Panc1 (cell line): ENCODE measurements around the gene KCTD5. TPM values are rescaled to one million over a fixed set of nuclear protein-coding genes. Genes with fewer than 3 reads are reported as not detected.

Experiments used
- ATAC-seq: fragments of 200-7000 bp; cut with Tn5 transposase; 2 replicates; pipeline ENCODE4 v1.9.1; 2020; ENCODE audit warnings: mild to moderate bottlenecking, moderate library complexity
- BruUV-seq: library from RNA; stranded (reverse); fragments of 400-500 nt; replicated peaks from 2 replicates; lab custom pipeline; 2021; lab: Mats Ljungman, UMichigan
- CTCF ChIA-PET: fragments of 300-600 bp; sonication (Branson Sonifier 250); formaldehyde crosslinking; loops from one replicate; lab custom pipeline; 2022; ENCODE audit warnings: antibody characterized with exemption; lab: Charles Lee
- POLR2A ChIA-PET: fragments of 300-600 bp; sonication (Branson Sonifier 250); formaldehyde crosslinking; loops from one replicate; lab custom pipeline; 2022; ENCODE audit warnings: antibody characterized with exemption; lab: Charles Lee
- DNase-seq: peaks from one replicate; pipeline ENCODE4 v3.0.0-alpha.2; 2010; ENCODE audit warnings: low read depth, low spot score
- H3K27ac ChIP-seq: 2 replicates; pipeline ENCODE4 v1.5.1; 2011; ENCODE audit warnings: mild to moderate bottlenecking, low read length, inconsistent platforms
- H3K27me3 ChIP-seq: fragments of 200-500 bp; sonication (Bioruptor generic); 2 replicates; pipeline ENCODE4 v1.6.0; 2014; ENCODE audit warnings: low read length, inconsistent platforms; ENCODE audit not compliant: control insufficient read depth, insufficient read depth
- H3K36me3 ChIP-seq: fragments of 200-500 bp; sonication (Bioruptor generic); 2 replicates; pipeline ENCODE4 v1.5.1; 2014; ENCODE audit warnings: inconsistent platforms, mild to moderate bottlenecking, low read length, moderate library complexity; ENCODE audit not compliant: control insufficient read depth, insufficient read depth
- H3K4me1 ChIP-seq: 2 replicates; pipeline ENCODE4 v1.5.1; 2011; ENCODE audit warnings: inconsistent platforms, mild to moderate bottlenecking, low read length, moderate library complexity; ENCODE audit not compliant: control insufficient read depth, insufficient read depth
- H3K4me3 ChIP-seq, 2 experiments: 2 replicates each; pipeline ENCODE4 v1.5.1; 2011 to 2012; ENCODE audit warnings: low read depth in 2 of 2, low read length in 2 of 2, mild to moderate bottlenecking in 2 of 2, inconsistent platforms in 1 of 2, moderate library complexity in 1 of 2
- H3K9me3 ChIP-seq: fragments of 200-500 bp; sonication (Bioruptor generic); 2 replicates; pipeline ENCODE4 v1.5.1; 2014; ENCODE audit warnings: low read depth, mild to moderate bottlenecking, inconsistent platforms, low read length, moderate library complexity; ENCODE audit not compliant: control insufficient read depth, insufficient read depth
- CTCF ChIP-seq: fragments of 450-650 bp; IDR thresholded peaks from 2 replicates; pipeline ENCODE4 v1.5.1; 2017; ENCODE audit warnings: mild to moderate bottlenecking
- POLR2AphosphoS5 ChIP-seq: IDR thresholded peaks from 2 replicates; pipeline ENCODE4 v1.6.1; 2012; ENCODE audit warnings: mild to moderate bottlenecking, low read depth, low read length, moderate library complexity
- REST ChIP-seq, 2 experiments: IDR thresholded peaks; 2 replicates each; pipeline ENCODE4 v1.6.1; 2011 to 2012; ENCODE audit warnings: low read depth in 2 of 2, control low read depth in 1 of 2, low read length in 1 of 2, mild to moderate bottlenecking in 1 of 2, moderate library complexity in 1 of 2; ENCODE audit not compliant: insufficient read depth in 1 of 2
- SIN3A ChIP-seq: IDR thresholded peaks from 2 replicates; pipeline ENCODE4 v1.6.1; 2012; ENCODE audit warnings: low read depth, mild to moderate bottlenecking, low read length, moderate library complexity, borderline replicate concordance; ENCODE audit not compliant: insufficient read depth
- TCF7L2 ChIP-seq: IDR thresholded peaks from 2 replicates; pipeline ENCODE4 v1.6.1; 2011; ENCODE audit warnings: mild to moderate bottlenecking, low read depth, low read length, inconsistent platforms
- in situ Hi-C: cut with HindIII; loops from 2 replicates; pipeline ENCODE4 v1.10.0; 2016; ENCODE audit warnings: low sequenced_read_pairs, low pct_unique_long_range_greater_than_20kb
- intact Hi-C: fragments of 100-400 bp; cut with micrococcal nuclease; formaldehyde crosslinking; loops from one replicate; pipeline ENCODE4 v1.10.0; 2022; ENCODE audit not compliant: unreplicated experiment
- total RNA-seq: library from RNA; stranded (reverse); gene quantifications from one replicate; pipeline ENCODE4 v1.2.1, GENCODE V29; 2021; ENCODE audit not compliant: unreplicated experiment

The KCTD5 gene
- total RNA-seq, 1 experiment from 2014 or later, result 61.1 TPM

GRCh38 chr16:2748757-2749455, 66.6 kb downstream of the KCTD5 start:
- Histone ChIP-seq H3K9me3 (no peaks in the 10 kb centered on the region), H3K4me3 (no peak overlapping the region), H3K27me3 (no peaks in the 10 kb centered on the region), H3K4me1 (no peaks in the 10 kb centered on the region; the same call in 1 of the 2 replicates), H3K27ac (no peak overlapping the region), H3K36me3 (peaks cover 7% of the 10 kb centered on the region; the same call in 1 of the 2 replicates)
- ChIA-PET POLR2A (no interaction called here), CTCF (no interaction called here)
- in situ Hi-C loops (no loop called here), intact Hi-C loops (no loop called here)
- ATAC-seq (no peak), DNase-seq (no peak)
- BruUV-seq, result no TSS peak
- TF ChIP-seq CTCF (no peak), POLR2AphosphoS5 (no peak), SIN3A (no peak), REST (IDR thresholded peaks at IDR 0.05; ENCODE audit: insufficient read depth in 1 of 2, low read depth in 2 of 2, low read length in 1 of 2) (no peak), TCF7L2 (no peak)

GRCh38 chr16:2749476-2749875, 67.2 kb downstream of the KCTD5 start:
- no peak for DNase-seq
- no peaks in the 10 kb centered on the region for H3K27me3 ChIP-seq
- H3K27ac ChIP-seq, result no peak overlapping the region
- no peaks in the 10 kb centered on the region for H3K9me3 ChIP-seq
- ChIA-PET POLR2A (interaction anchor here (0.7 kb wide), 1 partner anchor 19 kb away, joined by 3 read pairs; no protein-coding TSS in a partner anchor), CTCF (no interaction called here)
- H3K4me3 ChIP-seq, result no peak overlapping the region
- BruUV-seq, result no TSS peak
- TF ChIP-seq SIN3A (no peak), CTCF (no peak), POLR2AphosphoS5 (no peak), REST (IDR thresholded peaks at IDR 0.05; ENCODE audit: insufficient read depth in 1 of 2, low read depth in 2 of 2, low read length in 1 of 2) (no peak), TCF7L2 (no peak)
- ATAC-seq, result no peak
- peaks cover 9% of the 10 kb centered on the region; the same call in 1 of the 2 replicates for H3K36me3 ChIP-seq
- H3K4me1 ChIP-seq, result no peaks in the 10 kb centered on the region; the same call in 1 of the 2 replicates
- in situ Hi-C loops, result no loop called here
- intact Hi-C loops, result no loop called here
